HepG2 (cell line): ENCODE results near the gene PSME3IP1. TPM values are rescaled to one million over a fixed set of nuclear protein-coding genes. Genes with fewer than 3 reads are reported as not detected.

ENCODE experiments used
- CBFB ChIP-seq: sonication (generic); formaldehyde crosslinking; IDR thresholded peaks from 2 replicates; pipeline ENCODE4 v1.4.0; 2020; ENCODE audit warnings: missing genetic modification reagents
- CHCHD3 ChIP-seq: sonication (generic); formaldehyde crosslinking; IDR thresholded peaks from 2 replicates; pipeline ENCODE4 v1.8.0; 2022; ENCODE audit warnings: mild to moderate bottlenecking, missing genetic modification reagents, moderate library complexity
- FOSL2 ChIP-seq: sonication (generic); formaldehyde crosslinking; IDR thresholded peaks from 2 replicates; pipeline ENCODE4 v1.4.0; 2020; ENCODE audit warnings: missing genetic modification reagents
- FOXO1 ChIP-seq: sonication (generic); formaldehyde crosslinking; IDR thresholded peaks from 2 replicates; pipeline ENCODE4 v1.4.0; 2020; ENCODE audit warnings: missing genetic modification reagents
- GTF3A ChIP-seq: sonication (generic); formaldehyde crosslinking; conservative IDR thresholded peaks from 2 replicates; pipeline ENCODE4 v1.4.0; 2020; ENCODE audit warnings: mild to moderate bottlenecking, missing genetic modification reagents
- HES4 ChIP-seq: sonication (generic); formaldehyde crosslinking; IDR thresholded peaks from 2 replicates; pipeline ENCODE4 v1.9.0; 2021; ENCODE audit warnings: mild to moderate bottlenecking, missing genetic modification reagents, borderline replicate concordance
- HNRNPLL ChIP-seq: fragments of 200-400 bp; formaldehyde crosslinking; IDR thresholded peaks from 2 replicates; pipeline ENCODE4 v1.6.1; 2017; ENCODE audit warnings: mild to moderate bottlenecking, low read depth, low read length; ENCODE audit not compliant: poor library complexity, severe bottlenecking
- KDM5B ChIP-seq: sonication (generic); formaldehyde crosslinking; IDR thresholded peaks from 2 replicates; pipeline ENCODE4 v1.4.0; 2020; ENCODE audit warnings: missing genetic modification reagents, mild to moderate bottlenecking, borderline replicate concordance
- KLF16 ChIP-seq, 2 experiments: sonication (generic) in 1 of 2; formaldehyde crosslinking in 1 of 2; IDR thresholded peaks; 2 replicates each; pipeline versions ENCODE4 v1.6.1 to v1.8.0; 2016 to 2023; ENCODE audit warnings: missing genetic modification reagents in 2 of 2, missing compliant biosample characterization in 1 of 2
- PHB2 ChIP-seq: fragments of 450-650 bp; IDR thresholded peaks from 2 replicates; pipeline ENCODE4 v1.6.1; 2018; ENCODE audit not compliant: partially characterized antibody
- SMC3 ChIP-seq: IDR thresholded peaks from 2 replicates; pipeline ENCODE4 v1.6.1; 2011; ENCODE audit warnings: low read length, improper control_type of control experiment
- SRSF4 ChIP-seq: fragments of 200-400 bp; formaldehyde crosslinking; IDR thresholded peaks from one replicate; pipeline ENCODE4 v1.6.1; 2018; ENCODE audit warnings: mild to moderate bottlenecking, low read depth, low read length, moderate library complexity; ENCODE audit not compliant: poor library complexity, severe bottlenecking
- TOE1 ChIP-seq: sonication (generic); formaldehyde crosslinking; IDR thresholded peaks from 2 replicates; pipeline ENCODE4 v1.4.0; 2020; ENCODE audit warnings: mild to moderate bottlenecking, missing genetic modification reagents
- ZC3H4 ChIP-seq: sonication (generic); formaldehyde crosslinking; IDR thresholded peaks from 2 replicates; pipeline ENCODE4 v1.4.0; 2020; ENCODE audit warnings: missing genetic modification reagents, borderline replicate concordance
- ZFP82 ChIP-seq: sonication (generic); formaldehyde crosslinking; IDR thresholded peaks from 2 replicates; pipeline ENCODE4 v1.5.1; 2020; ENCODE audit warnings: mild to moderate bottlenecking, missing genetic modification reagents, borderline replicate concordance
- ZNF263 ChIP-seq: sonication (generic); formaldehyde crosslinking; IDR thresholded peaks from 2 replicates; pipeline ENCODE4 v1.4.0; 2020; ENCODE audit warnings: missing genetic modification reagents
- ZNF431 ChIP-seq: sonication (generic); formaldehyde crosslinking; IDR thresholded peaks from 2 replicates; pipeline ENCODE4 v1.9.0; 2022; ENCODE audit warnings: missing genetic modification reagents, low read depth, mild to moderate bottlenecking, borderline replicate concordance
- ZNF652 ChIP-seq: IDR thresholded peaks from 2 replicates; pipeline ENCODE4 v1.6.1; 2016; ENCODE audit warnings: low read depth, borderline replicate concordance
- ZNF781 ChIP-seq: sonication (generic); formaldehyde crosslinking; IDR thresholded peaks from 2 replicates; pipeline ENCODE4 v1.5.1; 2020; ENCODE audit warnings: borderline replicate concordance, mild to moderate bottlenecking, missing genetic modification reagents; ENCODE audit errors: not compliant biosample characterization
- polyA plus RNA-seq, 8 experiments: library from polyadenylated mRNA; depleted of rRNA in 3 of 8; stranded (reverse) in 7 of 8; unstranded in 1 of 8; fragments of >200 nt; fragmentation: Illumina TruSeq in 4 of 8; extraction: Trizol in 4 of 8; gene quantifications; 2 replicates each; pipeline versions ENCODE4 v1.2.1 to v1.2.3, GENCODE V29; 2011 to 2016; ENCODE audit warnings: low read depth in 4 of 8, missing spikeins in 1 of 8, mixed read lengths in 1 of 8; ENCODE audit not compliant: insufficient read depth in 1 of 8
- total RNA-seq, 5 experiments: library from RNA; depleted of rRNA; stranded (reverse); fragments of >200 nt; fragmentation: Illumina TruSeq; extraction: Trizol; gene quantifications; 2 replicates each; pipeline ENCODE4 v1.2.3, GENCODE V29; 2016; ENCODE audit warnings: low read depth in 1 of 5
- TF ChIP-seq, protein P1 (sequence below): sonication (generic); formaldehyde crosslinking; IDR thresholded peaks from 2 replicates; pipeline ENCODE4 v1.4.0; 2020; ENCODE audit warnings: missing genetic modification reagents
- TF ChIP-seq, protein P2 (sequence below): sonication (generic); formaldehyde crosslinking; IDR thresholded peaks from 2 replicates; pipeline ENCODE4 v1.4.0; 2020; ENCODE audit warnings: missing genetic modification reagents
- TF ChIP-seq, protein P3 (sequence below): sonication (generic); formaldehyde crosslinking; conservative IDR thresholded peaks from 2 replicates; pipeline ENCODE4 v1.8.1; 2023; ENCODE audit warnings: missing genetic modification reagents
- TF ChIP-seq, protein P4 (sequence below): sonication (generic); formaldehyde crosslinking; IDR thresholded peaks from 2 replicates; pipeline ENCODE4 v1.4.0; 2020; ENCODE audit warnings: mild to moderate bottlenecking, low read depth, missing genetic modification reagents
- TF ChIP-seq, protein P5 (sequence below): sonication (generic); formaldehyde crosslinking; IDR thresholded peaks from 2 replicates; pipeline ENCODE4 v1.5.1; 2020; ENCODE audit warnings: missing genetic modification reagents, mild to moderate bottlenecking, borderline replicate concordance

Gene PSME3IP1
- total and polyA plus RNA-seq, 2 of the 13 experiments (the other 11 are each of a cell fraction or from before 2014, with no cell fraction given), result 90.8 to 99.8 TPM

DNA sequence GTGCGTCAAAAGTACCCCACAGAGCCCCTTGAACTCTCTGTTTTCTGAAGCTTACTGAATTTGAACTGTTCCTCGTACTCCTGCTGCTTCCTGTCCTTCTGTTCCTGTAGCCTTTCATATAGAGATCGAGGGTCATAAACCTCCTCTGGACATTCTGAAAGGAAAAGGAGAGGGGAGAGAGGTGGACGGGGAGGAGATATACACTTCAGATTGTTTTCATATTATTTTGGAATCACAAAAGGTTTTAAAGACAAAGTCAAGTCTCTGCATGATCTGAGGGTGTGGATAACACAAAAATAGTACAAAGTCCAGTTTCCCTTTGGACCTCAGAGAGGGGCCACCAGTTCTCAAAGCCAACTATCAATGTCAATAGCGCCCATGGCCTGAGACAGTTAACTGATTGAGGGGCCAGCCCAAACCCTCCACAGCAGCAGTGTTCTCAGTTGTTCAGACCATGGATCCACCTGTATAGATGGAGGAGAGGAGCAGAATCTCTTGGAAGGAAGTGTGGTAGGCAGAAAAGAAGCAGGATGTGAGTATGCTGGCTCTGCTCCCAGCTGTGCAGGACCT is 13.0 kb downstream of the PSME3IP1 start (continued):
- TF ChIP-seq, protein P1, sequence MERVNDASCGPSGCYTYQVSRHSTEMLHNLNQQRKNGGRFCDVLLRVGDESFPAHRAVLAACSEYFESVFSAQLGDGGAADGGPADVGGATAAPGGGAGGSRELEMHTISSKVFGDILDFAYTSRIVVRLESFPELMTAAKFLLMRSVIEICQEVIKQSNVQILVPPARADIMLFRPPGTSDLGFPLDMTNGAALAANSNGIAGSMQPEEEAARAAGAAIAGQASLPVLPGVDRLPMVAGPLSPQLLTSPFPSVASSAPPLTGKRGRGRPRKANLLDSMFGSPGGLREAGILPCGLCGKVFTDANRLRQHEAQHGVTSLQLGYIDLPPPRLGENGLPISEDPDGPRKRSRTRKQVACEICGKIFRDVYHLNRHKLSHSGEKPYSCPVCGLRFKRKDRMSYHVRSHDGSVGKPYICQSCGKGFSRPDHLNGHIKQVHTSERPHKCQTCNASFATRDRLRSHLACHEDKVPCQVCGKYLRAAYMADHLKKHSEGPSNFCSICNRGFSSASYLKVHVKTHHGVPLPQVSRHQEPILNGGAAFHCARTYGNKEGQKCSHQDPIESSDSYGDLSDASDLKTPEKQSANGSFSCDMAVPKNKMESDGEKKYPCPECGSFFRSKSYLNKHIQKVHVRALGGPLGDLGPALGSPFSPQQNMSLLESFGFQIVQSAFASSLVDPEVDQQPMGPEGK (CRISPR knock-in tag), result peak; percentile 42; the same call in 1 of the 2 replicates
- TF ChIP-seq, protein P2, sequence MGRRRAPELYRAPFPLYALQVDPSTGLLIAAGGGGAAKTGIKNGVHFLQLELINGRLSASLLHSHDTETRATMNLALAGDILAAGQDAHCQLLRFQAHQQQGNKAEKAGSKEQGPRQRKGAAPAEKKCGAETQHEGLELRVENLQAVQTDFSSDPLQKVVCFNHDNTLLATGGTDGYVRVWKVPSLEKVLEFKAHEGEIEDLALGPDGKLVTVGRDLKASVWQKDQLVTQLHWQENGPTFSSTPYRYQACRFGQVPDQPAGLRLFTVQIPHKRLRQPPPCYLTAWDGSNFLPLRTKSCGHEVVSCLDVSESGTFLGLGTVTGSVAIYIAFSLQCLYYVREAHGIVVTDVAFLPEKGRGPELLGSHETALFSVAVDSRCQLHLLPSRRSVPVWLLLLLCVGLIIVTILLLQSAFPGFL (CRISPR knock-in tag), result no peak
- TF ChIP-seq TOE1 (CRISPR knock-in tag) (no peak), SRSF4 (no peak), KDM5B (CRISPR knock-in tag) (no peak), ZNF263 (CRISPR knock-in tag) (no peak), ZNF431 (no peak), FOSL2 (CRISPR knock-in tag) (no peak), HNRNPLL (no peak), ZFP82 (CRISPR knock-in tag) (no peak), KLF16 (CRISPR knock-in tag; IDR thresholded peaks at IDR 0.05) (no peak), PHB2 (no peak), FOXO1 (no peak), HES4 (CRISPR knock-in tag) (no peak), ZC3H4 (CRISPR knock-in tag) (no peak), CBFB (CRISPR knock-in tag) (no peak), GTF3A (no peak), ZNF652 (CRISPR knock-in tag) (peak; percentile 76; the same call in 1 of the 2 replicates), SMC3 (no peak), CHCHD3 (CRISPR knock-in tag) (no peak), ZNF781 (CRISPR knock-in tag) (no peak)
- TF ChIP-seq, protein P3, sequence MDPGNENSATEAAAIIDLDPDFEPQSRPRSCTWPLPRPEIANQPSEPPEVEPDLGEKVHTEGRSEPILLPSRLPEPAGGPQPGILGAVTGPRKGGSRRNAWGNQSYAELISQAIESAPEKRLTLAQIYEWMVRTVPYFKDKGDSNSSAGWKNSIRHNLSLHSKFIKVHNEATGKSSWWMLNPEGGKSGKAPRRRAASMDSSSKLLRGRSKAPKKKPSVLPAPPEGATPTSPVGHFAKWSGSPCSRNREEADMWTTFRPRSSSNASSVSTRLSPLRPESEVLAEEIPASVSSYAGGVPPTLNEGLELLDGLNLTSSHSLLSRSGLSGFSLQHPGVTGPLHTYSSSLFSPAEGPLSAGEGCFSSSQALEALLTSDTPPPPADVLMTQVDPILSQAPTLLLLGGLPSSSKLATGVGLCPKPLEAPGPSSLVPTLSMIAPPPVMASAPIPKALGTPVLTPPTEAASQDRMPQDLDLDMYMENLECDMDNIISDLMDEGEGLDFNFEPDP (CRISPR knock-in tag), result no peak
- TF ChIP-seq, protein P4, sequence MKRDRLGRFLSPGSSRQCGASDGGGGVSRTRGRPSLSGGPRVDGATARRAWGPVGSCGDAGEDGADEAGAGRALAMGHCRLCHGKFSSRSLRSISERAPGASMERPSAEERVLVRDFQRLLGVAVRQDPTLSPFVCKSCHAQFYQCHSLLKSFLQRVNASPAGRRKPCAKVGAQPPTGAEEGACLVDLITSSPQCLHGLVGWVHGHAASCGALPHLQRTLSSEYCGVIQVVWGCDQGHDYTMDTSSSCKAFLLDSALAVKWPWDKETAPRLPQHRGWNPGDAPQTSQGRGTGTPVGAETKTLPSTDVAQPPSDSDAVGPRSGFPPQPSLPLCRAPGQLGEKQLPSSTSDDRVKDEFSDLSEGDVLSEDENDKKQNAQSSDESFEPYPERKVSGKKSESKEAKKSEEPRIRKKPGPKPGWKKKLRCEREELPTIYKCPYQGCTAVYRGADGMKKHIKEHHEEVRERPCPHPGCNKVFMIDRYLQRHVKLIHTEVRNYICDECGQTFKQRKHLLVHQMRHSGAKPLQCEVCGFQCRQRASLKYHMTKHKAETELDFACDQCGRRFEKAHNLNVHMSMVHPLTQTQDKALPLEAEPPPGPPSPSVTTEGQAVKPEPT (CRISPR knock-in tag), result no peak
- TF ChIP-seq, protein P5, sequence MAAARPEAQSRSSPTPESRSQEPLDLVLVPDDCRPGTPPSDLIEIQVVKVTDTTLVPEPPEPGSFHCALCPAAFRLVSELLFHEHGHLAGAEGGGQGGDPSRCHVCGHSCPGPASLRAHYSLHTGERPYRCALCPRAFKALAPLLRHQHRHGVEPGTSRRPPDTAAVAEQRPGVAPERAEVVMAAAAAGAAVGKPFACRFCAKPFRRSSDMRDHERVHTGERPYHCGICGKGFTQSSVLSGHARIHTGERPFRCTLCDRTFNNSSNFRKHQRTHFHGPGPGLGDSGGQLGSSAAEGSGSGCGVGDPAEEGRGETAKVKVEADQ (CRISPR knock-in tag), result no peak
